AG10803 (cell line): ENCODE measurements around the gene GID8.
A peak's percentile ranks its signal among the peaks of the same experiment; 100 is the strongest.

Source experiments
- DNase-seq: peaks from one replicate; pipeline ENCODE4 v3.0.0; 2010; ENCODE audit warnings: low read depth
- H3K4me3 ChIP-seq: 2 replicates; pipeline ENCODE4 v1.5.1; 2011; ENCODE audit warnings: mild to moderate bottlenecking, low read length, control low read depth
- TF ChIP-seq, protein P1 (sequence below): conservative IDR thresholded peaks from 2 replicates; pipeline ENCODE4 v1.5.1; 2011; ENCODE audit warnings: mild to moderate bottlenecking, low read length, control low read depth, inconsistent platforms

GID8 gene

DNA sequence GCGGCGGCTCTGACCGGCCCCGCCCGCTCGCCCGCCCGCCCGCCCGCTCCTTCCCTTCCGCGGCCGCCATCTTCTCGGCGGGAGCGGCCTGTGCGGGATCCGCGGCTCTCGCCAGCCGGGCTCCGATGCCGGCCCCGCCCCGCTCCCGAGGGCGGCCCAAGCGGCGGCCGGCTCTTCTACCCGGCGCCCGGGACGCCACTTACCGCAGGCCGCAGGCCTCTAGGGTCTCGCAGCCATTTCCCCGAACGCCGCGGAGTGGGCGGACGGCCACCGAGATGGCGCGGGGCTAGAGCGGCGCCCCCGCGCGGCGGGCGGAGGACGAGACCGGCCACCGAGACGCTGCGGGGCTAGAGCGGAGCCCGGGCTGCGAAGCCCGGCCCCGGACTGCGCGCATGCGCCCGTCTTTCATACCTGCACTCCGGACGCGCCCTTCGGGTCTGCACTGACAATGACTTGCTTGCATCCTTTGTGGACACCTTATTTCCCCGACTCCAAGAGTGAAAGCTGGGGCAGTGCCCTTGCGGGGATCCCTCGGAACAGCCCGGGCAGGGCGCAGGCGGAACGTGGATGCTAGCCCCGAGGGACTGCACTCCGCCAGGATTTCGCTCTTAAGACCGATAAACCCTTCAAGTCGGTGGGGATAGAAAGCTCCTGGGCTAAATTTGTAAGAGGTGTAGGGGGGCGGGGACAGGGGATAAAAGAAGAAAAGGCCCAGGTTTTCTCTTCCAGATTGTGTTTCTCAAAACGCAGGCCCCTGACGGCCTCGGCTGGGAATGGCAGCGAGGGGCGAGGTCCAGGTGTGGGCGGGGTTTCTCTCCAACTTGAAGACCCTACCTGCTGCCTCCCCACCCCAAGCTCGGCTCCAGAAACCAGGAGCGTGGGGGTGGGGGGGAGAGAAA is 11.5 kb upstream of the GID8 start, which contains the start of gene DIDO1:
Gene DIDO1, minus strand, starts transcription at position 277 of the 899 bp plus-strand sequence.
- DNase-seq, result peak; percentile 80
- peak within 1 kb of the TSS; percentile 87 for H3K4me3 ChIP-seq
- TF ChIP-seq, protein P1, sequence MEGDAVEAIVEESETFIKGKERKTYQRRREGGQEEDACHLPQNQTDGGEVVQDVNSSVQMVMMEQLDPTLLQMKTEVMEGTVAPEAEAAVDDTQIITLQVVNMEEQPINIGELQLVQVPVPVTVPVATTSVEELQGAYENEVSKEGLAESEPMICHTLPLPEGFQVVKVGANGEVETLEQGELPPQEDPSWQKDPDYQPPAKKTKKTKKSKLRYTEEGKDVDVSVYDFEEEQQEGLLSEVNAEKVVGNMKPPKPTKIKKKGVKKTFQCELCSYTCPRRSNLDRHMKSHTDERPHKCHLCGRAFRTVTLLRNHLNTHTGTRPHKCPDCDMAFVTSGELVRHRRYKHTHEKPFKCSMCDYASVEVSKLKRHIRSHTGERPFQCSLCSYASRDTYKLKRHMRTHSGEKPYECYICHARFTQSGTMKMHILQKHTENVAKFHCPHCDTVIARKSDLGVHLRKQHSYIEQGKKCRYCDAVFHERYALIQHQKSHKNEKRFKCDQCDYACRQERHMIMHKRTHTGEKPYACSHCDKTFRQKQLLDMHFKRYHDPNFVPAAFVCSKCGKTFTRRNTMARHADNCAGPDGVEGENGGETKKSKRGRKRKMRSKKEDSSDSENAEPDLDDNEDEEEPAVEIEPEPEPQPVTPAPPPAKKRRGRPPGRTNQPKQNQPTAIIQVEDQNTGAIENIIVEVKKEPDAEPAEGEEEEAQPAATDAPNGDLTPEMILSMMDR, result peak; percentile 34

DNA sequence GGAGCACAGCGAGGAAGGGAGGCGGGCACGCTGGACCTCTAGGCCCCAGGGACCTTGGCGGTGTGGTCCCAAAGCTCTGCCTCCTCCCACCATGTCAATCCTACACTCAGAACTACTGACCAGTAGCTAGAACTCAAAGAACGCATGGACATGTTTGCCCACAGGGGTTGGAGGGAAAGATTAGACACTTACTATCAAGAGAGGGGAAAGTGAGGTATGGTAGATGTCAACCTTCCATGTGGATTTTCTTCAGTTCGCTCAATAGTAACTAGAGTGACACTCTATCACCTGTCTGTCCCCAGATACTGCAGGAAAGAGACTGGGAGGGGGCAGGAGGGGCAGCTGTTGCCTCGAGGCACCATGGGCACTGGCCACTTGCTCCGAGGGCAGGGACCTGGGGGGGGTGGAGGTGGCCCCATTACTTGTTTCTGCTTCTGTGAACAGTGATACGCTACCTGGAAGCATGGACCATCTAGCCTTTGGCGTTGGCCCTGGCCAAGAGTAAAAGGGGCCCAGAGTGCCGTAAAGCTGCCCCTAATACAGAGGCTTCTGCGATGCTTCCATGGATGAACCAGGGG is 10.7 kb upstream of the GID8 start:
- H3K4me3 ChIP-seq, result peak overlapping the region; percentile 87
- TF ChIP-seq, protein P1, result no peak

DNA sequence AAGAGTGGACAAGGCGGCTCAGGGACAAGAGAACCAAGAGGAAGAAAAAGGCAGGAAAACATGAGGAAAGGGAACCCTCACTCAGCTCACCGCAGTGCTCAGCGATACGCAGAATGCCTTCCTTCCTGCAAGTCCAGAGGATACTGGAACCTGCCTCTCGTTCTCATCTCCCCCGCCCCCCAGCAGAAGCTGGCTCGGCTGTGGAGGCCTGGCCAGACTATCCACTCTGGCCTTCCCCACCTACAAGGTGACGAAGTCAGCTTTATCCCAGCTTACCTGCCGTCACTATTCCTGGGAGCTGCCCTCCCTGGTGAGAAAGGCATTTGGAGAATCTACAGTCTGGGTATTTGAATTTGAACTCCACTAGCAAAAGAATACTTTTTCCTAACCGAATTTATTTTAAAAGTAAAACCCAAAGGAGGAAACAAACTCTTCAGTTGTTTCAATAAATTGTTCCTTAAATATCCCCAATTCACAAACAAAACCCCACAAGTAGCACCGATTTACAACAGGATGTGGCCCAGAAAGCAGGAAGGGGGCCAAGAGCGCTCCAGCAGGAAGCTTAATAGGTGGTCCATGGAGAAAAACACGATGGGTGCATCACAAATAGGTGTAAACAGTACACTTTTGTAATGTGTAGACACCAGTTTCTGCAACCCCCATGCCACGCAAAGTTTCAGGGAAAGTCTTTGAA is 9.6 kb upstream of the GID8 start:
- peak overlapping the region; percentile 65 for H3K4me3 ChIP-seq
- peak; percentile 40 for DNase-seq
- TF ChIP-seq, protein P1, result no peak

More for the DNA sequence above, 10.7 kb upstream of the GID8 start:
- no peak for DNase-seq

DNA sequence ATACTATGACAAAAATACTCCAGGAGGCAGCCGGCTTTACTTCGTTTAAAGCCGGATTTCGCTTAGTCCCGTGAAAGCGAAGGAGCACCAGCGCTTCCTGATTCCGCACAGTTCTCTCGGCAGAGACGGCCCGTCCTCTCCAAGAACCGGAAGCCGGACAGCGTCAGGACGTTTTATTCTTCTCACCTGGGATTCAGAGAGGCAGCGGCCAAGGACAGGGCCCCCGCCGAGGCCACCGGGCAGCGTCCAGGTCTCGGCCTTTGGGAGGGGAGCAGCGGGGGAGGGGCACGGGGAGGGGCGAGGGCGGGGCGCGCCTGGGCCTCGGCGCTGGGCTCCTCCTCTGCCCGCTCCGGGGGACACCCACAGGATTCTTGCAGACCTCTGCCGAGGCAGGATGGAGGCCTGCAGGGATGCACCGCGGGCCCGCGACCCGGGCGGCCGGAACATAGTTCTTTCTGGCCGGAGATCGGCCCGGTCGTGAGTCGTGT is 8.9 kb upstream of the GID8 start:
- DNase-seq, result peak; percentile 50
- peak overlapping the region; percentile 65 for H3K4me3 ChIP-seq
- TF ChIP-seq, protein P1, result no peak

DNA sequence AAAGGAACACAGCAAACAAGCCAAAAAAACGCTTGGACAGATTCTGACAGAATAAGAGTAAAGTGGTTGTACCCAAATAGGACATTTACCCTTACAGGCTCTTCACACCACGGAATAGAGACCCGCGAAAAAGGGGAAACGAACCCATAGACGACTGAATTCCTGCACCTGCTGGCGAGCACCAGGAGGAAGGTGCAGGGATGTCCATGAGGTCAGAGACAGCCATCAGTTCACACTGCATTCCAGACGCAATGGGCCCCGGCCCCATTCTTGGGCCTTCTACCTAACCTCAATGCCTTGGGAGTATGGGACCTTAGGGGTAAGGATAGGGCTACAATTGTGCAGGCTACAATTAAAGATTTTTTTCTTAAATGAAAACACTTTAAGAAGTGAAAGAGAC is 6.5 kb upstream of the GID8 start:
- H3K4me3 ChIP-seq, result no peak overlapping the region
- TF ChIP-seq, protein P1, result no peak

DNA sequence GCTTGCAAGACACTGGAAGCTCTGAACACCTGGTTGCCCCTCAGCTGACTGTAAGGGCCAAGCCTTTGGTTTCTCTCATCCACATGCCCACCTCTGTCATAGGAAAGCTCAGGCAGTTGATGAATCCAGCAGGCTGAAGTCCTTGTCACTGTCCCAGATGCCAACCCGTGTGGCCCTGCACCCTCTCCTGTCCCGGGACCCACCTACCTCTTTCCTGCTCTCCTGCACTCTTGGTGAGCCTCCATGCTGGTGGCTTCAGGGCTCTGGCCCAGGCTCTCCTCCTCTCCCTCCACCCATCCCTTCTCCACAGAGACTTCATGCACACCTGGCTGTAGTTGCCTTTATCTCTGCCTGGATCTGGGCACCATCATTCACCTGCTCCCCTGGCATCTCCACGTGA is 4.0 kb upstream of the GID8 start:
- H3K4me3 ChIP-seq, result no peak overlapping the region
- TF ChIP-seq, protein P1, result no peak
- no peak for DNase-seq

More for the DNA sequence above, 6.5 kb upstream of the GID8 start:
- DNase-seq, result no peak
